ENCODE measurements around the gene HILPDA.
"Not testable (repeated sequence)": the region's sequence is repeated elsewhere in the genome, so short reads cannot be mapped to it uniquely, and the experiment has no call there.

Gene HILPDA

GRCh38 chr7:128452552-128452951 is 3.1 kb upstream of the HILPDA start:
- peaks cover 12% of the 10 kb centered on the region for H3K27me3 ChIP-seq (ENCODE audit: control insufficient read depth, insufficient read depth, low read length)
- no peak overlapping the region for H3K4me3 ChIP-seq (ENCODE audit: low read length)
- no peak overlapping the region for H3K4me2 ChIP-seq (ENCODE audit: low read length)
- no peak overlapping the region for H3K9ac ChIP-seq (ENCODE audit: low read depth, low read length)
- H3K36me3 ChIP-seq (ENCODE audit: insufficient read depth, low read length): peaks cover 5% of the 10 kb centered on the region
- no peaks in the 10 kb centered on the region for H3K9me3 ChIP-seq (replicated peaks; ENCODE audit: low read length)
- H3K4me1 ChIP-seq (ENCODE audit: control insufficient read depth, insufficient read depth, low read length): peaks cover 24% of the 10 kb centered on the region

GRCh38 chr7:128453836-128454804 is 1.6 kb upstream of the HILPDA start:
- peak overlapping the region; percentile 25 for H3K4me3 ChIP-seq (ENCODE audit: low read length)
- H3K4me1 ChIP-seq (ENCODE audit: control insufficient read depth, insufficient read depth, low read length): peaks cover 29% of the 10 kb centered on the region
- peaks cover 12% of the 10 kb centered on the region for H3K27me3 ChIP-seq (ENCODE audit: control insufficient read depth, insufficient read depth, low read length)
- peak overlapping the region; percentile 89 for H3K4me2 ChIP-seq (ENCODE audit: low read length)
- H3K9me3 ChIP-seq (replicated peaks; ENCODE audit: low read length): no peaks in the 10 kb centered on the region
- H3K36me3 ChIP-seq (ENCODE audit: insufficient read depth, low read length): peaks cover 5% of the 10 kb centered on the region
- no peak overlapping the region for H3K9ac ChIP-seq (ENCODE audit: low read depth, low read length)

- peaks cover 29% of the 10 kb centered on the region for H3K4me1 ChIP-seq (ENCODE audit: control insufficient read depth, insufficient read depth, low read length)
- no peaks in the 10 kb centered on the region for H3K9me3 ChIP-seq (replicated peaks; ENCODE audit: low read length)
- H3K36me3 ChIP-seq (ENCODE audit: insufficient read depth, low read length): peaks cover 5% of the 10 kb centered on the region
- peak overlapping the region; percentile 85 for H3K9ac ChIP-seq (ENCODE audit: low read depth, low read length)
- H3K4me3 ChIP-seq (ENCODE audit: low read length): peak overlapping the region; percentile 90
- H3K27me3 ChIP-seq (ENCODE audit: control insufficient read depth, insufficient read depth, low read length): peaks cover 12% of the 10 kb centered on the region
- H3K4me2 ChIP-seq (ENCODE audit: low read length): peak overlapping the region; percentile 89
Observed at GRCh38 chr7:128454808-128455542, 703 bp upstream of the HILPDA start.

- peaks cover 29% of the 10 kb centered on the region for H3K4me1 ChIP-seq (ENCODE audit: control insufficient read depth, insufficient read depth, low read length)
- peak overlapping the region; percentile 89 for H3K4me2 ChIP-seq (ENCODE audit: low read length)
- no peaks in the 10 kb centered on the region for H3K9me3 ChIP-seq (replicated peaks; ENCODE audit: low read length)
- peaks cover 5% of the 10 kb centered on the region for H3K36me3 ChIP-seq (ENCODE audit: insufficient read depth, low read length)
- peak overlapping the region; percentile 85 for H3K9ac ChIP-seq (ENCODE audit: low read depth, low read length)
- H3K27me3 ChIP-seq (ENCODE audit: control insufficient read depth, insufficient read depth, low read length): peaks cover 11% of the 10 kb centered on the region
- peak overlapping the region; percentile 90 for H3K4me3 ChIP-seq (ENCODE audit: low read length)
Observed at GRCh38 chr7:128456255-128456725, 612 bp downstream of the HILPDA start.

- H3K4me1 ChIP-seq (ENCODE audit: control insufficient read depth, insufficient read depth, low read length): peaks cover 29% of the 10 kb centered on the region
- H3K9me3 ChIP-seq (replicated peaks; ENCODE audit: low read length); H3K27me3 ChIP-seq (ENCODE audit: control insufficient read depth, insufficient read depth, low read length); H3K36me3 ChIP-seq (ENCODE audit: insufficient read depth, low read length): not testable (repeated sequence)
- H3K9ac ChIP-seq (ENCODE audit: low read depth, low read length): peak overlapping the region; percentile 85
- H3K4me3 ChIP-seq (ENCODE audit: low read length): peak overlapping the region; percentile 90
- peak overlapping the region; percentile 89 for H3K4me2 ChIP-seq (ENCODE audit: low read length)
Observed at GRCh38 chr7:128457385-128457784, 1.7 kb downstream of the HILPDA start.

- no peaks in the 10 kb centered on the region for H3K27me3 ChIP-seq (ENCODE audit: control insufficient read depth, insufficient read depth, low read length)
- H3K9ac ChIP-seq (ENCODE audit: low read depth, low read length): no peak overlapping the region
- no peak overlapping the region for H3K4me3 ChIP-seq (ENCODE audit: low read length)
- H3K9me3 ChIP-seq (replicated peaks; ENCODE audit: low read length): no peaks in the 10 kb centered on the region
- peaks cover 5% of the 10 kb centered on the region for H3K36me3 ChIP-seq (ENCODE audit: insufficient read depth, low read length)
- H3K4me2 ChIP-seq (ENCODE audit: low read length): no peak overlapping the region
- peaks cover 25% of the 10 kb centered on the region for H3K4me1 ChIP-seq (ENCODE audit: control insufficient read depth, insufficient read depth, low read length)
Observed at GRCh38 chr7:128458956-128459355, 3.3 kb downstream of the HILPDA start.

- Histone ChIP-seq H3K4me1 (ENCODE audit: control insufficient read depth, insufficient read depth, low read length) (peaks cover 20% of the 10 kb centered on the region), H3K4me3 (ENCODE audit: low read length) (no peak overlapping the region), H3K27me3 (ENCODE audit: control insufficient read depth, insufficient read depth, low read length) (no peaks in the 10 kb centered on the region), H3K9me3 (replicated peaks; ENCODE audit: low read length) (no peaks in the 10 kb centered on the region), H3K4me2 (ENCODE audit: low read length) (no peak overlapping the region), H3K36me3 (ENCODE audit: insufficient read depth, low read length) (peaks cover 5% of the 10 kb centered on the region), H3K9ac (ENCODE audit: low read depth, low read length) (no peak overlapping the region)
Observed at GRCh38 chr7:128459394-128459878, 3.8 kb downstream of the HILPDA start.

- Histone ChIP-seq H3K9ac (ENCODE audit: low read depth, low read length) (no peak overlapping the region), H3K4me3 (ENCODE audit: low read length) (no peak overlapping the region), H3K4me2 (ENCODE audit: low read length) (no peak overlapping the region), H3K36me3 (ENCODE audit: insufficient read depth, low read length) (no peaks in the 10 kb centered on the region), H3K4me1 (ENCODE audit: control insufficient read depth, insufficient read depth, low read length) (peaks cover 4% of the 10 kb centered on the region), H3K9me3 (replicated peaks; ENCODE audit: low read length) (no peaks in the 10 kb centered on the region), H3K27me3 (ENCODE audit: control insufficient read depth, insufficient read depth, low read length) (no peaks in the 10 kb centered on the region)
Observed at GRCh38 chr7:128462460-128462859, 6.8 kb downstream of the HILPDA start.

GRCh38 chr7:128463345-128463744 is 7.7 kb downstream of the HILPDA start:
- not testable (repeated sequence) for H3K9ac ChIP-seq (ENCODE audit: low read depth, low read length); H3K9me3 ChIP-seq (replicated peaks; ENCODE audit: low read length); H3K4me1 ChIP-seq (ENCODE audit: control insufficient read depth, insufficient read depth, low read length); H3K4me2 ChIP-seq (ENCODE audit: low read length); H3K4me3 ChIP-seq (ENCODE audit: low read length); H3K27me3 ChIP-seq (ENCODE audit: control insufficient read depth, insufficient read depth, low read length); H3K36me3 ChIP-seq (ENCODE audit: insufficient read depth, low read length)

- H3K9ac ChIP-seq (ENCODE audit: low read depth, low read length); H3K4me1 ChIP-seq (ENCODE audit: control insufficient read depth, insufficient read depth, low read length); H3K4me3 ChIP-seq (ENCODE audit: low read length); H3K9me3 ChIP-seq (replicated peaks; ENCODE audit: low read length); H3K36me3 ChIP-seq (ENCODE audit: insufficient read depth, low read length); H3K27me3 ChIP-seq (ENCODE audit: control insufficient read depth, insufficient read depth, low read length); H3K4me2 ChIP-seq (ENCODE audit: low read length): not testable (repeated sequence)
Observed at GRCh38 chr7:128463933-128464332, 8.3 kb downstream of the HILPDA start.

- not testable (repeated sequence) for H3K4me2 ChIP-seq (ENCODE audit: low read length); H3K36me3 ChIP-seq (ENCODE audit: insufficient read depth, low read length); H3K9me3 ChIP-seq (replicated peaks; ENCODE audit: low read length); H3K4me1 ChIP-seq (ENCODE audit: control insufficient read depth, insufficient read depth, low read length); H3K27me3 ChIP-seq (ENCODE audit: control insufficient read depth, insufficient read depth, low read length); H3K4me3 ChIP-seq (ENCODE audit: low read length); H3K9ac ChIP-seq (ENCODE audit: low read depth, low read length)
Observed at GRCh38 chr7:128466871-128467270, 11.2 kb downstream of the HILPDA start.

Measured in skeletal muscle satellite cell (primary cell).